Esophagus squamous epithelium (tissue), 4 donors: Measurements from ENCODE around the gene CACNA1H.

Source experiments
- CTCF ChIP-seq, 6 experiments: fragments of 450-650 bp in 4 of 6; fragments of 200-600 bp in 2 of 6; sonication (generic) in 2 of 6; IDR thresholded peaks; one replicate each; pipeline ENCODE4 v1.5.1; 2016 to 2019; ENCODE audit warnings: antibody characterized with exemption in 6 of 6, mild to moderate bottlenecking in 4 of 6, moderate library complexity in 4 of 6
- POLR2A ChIP-seq, 4 donors: fragments of 450-650 bp; IDR thresholded peaks; one replicate each; pipeline ENCODE4 v1.6.1; 2017; ENCODE audit warnings: antibody characterized with exemption in 4 of 4, mild to moderate bottlenecking in 4 of 4, moderate library complexity in 3 of 4

- TF ChIP-seq CTCF (IDR thresholded peaks at IDR 0.05), result no peak
- no peak for TF ChIP-seq POLR2A (IDR thresholded peaks at IDR 0.05)
Measured at GRCh38 chr16:1137604-1138003, 15.3 kb upstream of the CACNA1H start.
